SK-N-MC (cell line): ENCODE results near the gene CRYAA.
"Not testable (repeated sequence)": the region's sequence is repeated elsewhere in the genome, so short reads cannot be mapped to it uniquely, and the experiment has no call there.

Experiments
- EZH2 ChIP-seq: fragments of 200-600 bp; sonication (generic); IDR thresholded peaks from one replicate; pipeline ENCODE4 v1.6.1; 2017; ENCODE audit warnings: antibody characterized with exemption
- FOXP2 ChIP-seq: optimal IDR thresholded peaks from 2 replicates; pipeline ENCODE3; 2011; ENCODE audit warnings: mild to moderate bottlenecking, moderate library complexity; ENCODE audit not compliant: insufficient read depth; ENCODE audit errors: extremely low read length, control extremely low read depth
- POLR2AphosphoS5 ChIP-seq: IDR thresholded peaks from 2 replicates; pipeline ENCODE4 v1.6.1; 2012; ENCODE audit warnings: mild to moderate bottlenecking, low read depth, low read length, borderline replicate concordance

DNA sequence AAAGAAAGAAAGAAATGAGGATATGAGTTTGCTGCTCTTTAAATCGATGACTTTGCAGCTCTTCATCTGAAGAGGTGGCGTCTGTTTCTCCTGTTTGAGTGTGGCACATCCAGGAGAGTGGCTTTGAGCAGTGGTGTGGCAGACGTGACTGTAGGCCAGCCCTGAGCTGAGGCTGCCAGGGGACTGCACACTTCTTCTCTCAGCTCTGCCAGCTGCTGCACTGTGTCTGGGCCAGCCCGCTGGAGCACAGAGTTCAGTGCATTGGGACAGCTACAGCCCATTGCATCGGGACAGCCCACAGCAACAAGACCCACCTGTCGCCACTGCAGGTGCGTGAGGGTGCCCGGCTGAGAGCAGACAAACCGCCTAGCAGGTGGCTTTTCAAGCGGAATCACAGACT, 34.3 kb upstream of the CRYAA start:
- not testable (repeated sequence) for TF ChIP-seq POLR2AphosphoS5, EZH2, FOXP2
